ENCODE data around the gene B4GALT7.

Gene B4GALT7

GRCh38 chr5:177610770-177611445 lies 11.0 kb downstream of the B4GALT7 start:
- no peak overlapping the region for H3K23ac ChIP-seq (ENCODE audit: low read depth, low read length, poor library complexity)

GRCh38 chr5:177611446-177612214 lies 11.7 kb downstream of the B4GALT7 start:
- no peak overlapping the region for H3K4me2 ChIP-seq (ENCODE audit: insufficient read depth, low read length, poor library complexity, severe bottlenecking)
- H4K8ac ChIP-seq (ENCODE audit: low read depth, low read length): no peak overlapping the region
- H3K14ac ChIP-seq (ENCODE audit: low read length): no peak overlapping the region
- no peak overlapping the region for H2BK12ac ChIP-seq (ENCODE audit: low read length)
- H2BK15ac ChIP-seq (ENCODE audit: low read length): no peak overlapping the region
- H3K4me1 ChIP-seq (ENCODE audit: control insufficient read depth in 2 of 2, insufficient read depth in 1 of 2, low read depth in 1 of 2, low read length in 2 of 2): peaks cover 8 to 12% of the 10 kb centered on the region in 2 donors
- H3K79me1 ChIP-seq (ENCODE audit: low read depth, low read length): no peaks in the 10 kb centered on the region
- H2BK5ac ChIP-seq (ENCODE audit: low read length): no peak overlapping the region
- no peak overlapping the region for H3K27ac ChIP-seq (replicated peaks; ENCODE audit: low read length)
- H3K4me3 ChIP-seq (ENCODE audit: low read length in 2 of 2): peak overlapping the region in 1 of 2 donors; percentile 38
- no peaks in the 10 kb centered on the region for H3K27me3 ChIP-seq (ENCODE audit: control insufficient read depth in 3 of 3, insufficient read depth in 3 of 3, low read depth in 1 of 3, low read length in 3 of 3)
- WGBS, 2 donors (ENCODE audit: extremely low coverage in 2 of 2, insufficient read length in 2 of 2, insufficient replicate concordance in 1 of 2): no CpG with 5 or more reads among the region's 15 CpGs
- H3K36me3 ChIP-seq (replicated peaks in 1 of 2; ENCODE audit: control insufficient read depth in 2 of 2, insufficient read depth in 2 of 2, low read length in 2 of 2): peaks cover 14 to 66% of the 10 kb centered on the region in 2 donors
- H2AK5ac ChIP-seq (ENCODE audit: low read depth, low read length): no peak overlapping the region
- no peak overlapping the region for H2BK120ac ChIP-seq (ENCODE audit: low read depth, low read length)
- no peak overlapping the region for H2AFZ ChIP-seq (ENCODE audit: low read length)
- DNase-seq (ENCODE audit: low spot score): no peak
- no peak overlapping the region for H3K18ac ChIP-seq (ENCODE audit: low read length)
- H3K23ac ChIP-seq (ENCODE audit: low read depth, low read length, poor library complexity): peak overlapping the region; percentile 55
- peak overlapping the region; percentile 66 for H3K4ac ChIP-seq (ENCODE audit: low read length)
- no peak overlapping the region for H4K91ac ChIP-seq (ENCODE audit: low read depth, low read length, poor library complexity)
- H3K9me3 ChIP-seq (replicated peaks in 1 of 2; ENCODE audit: control insufficient read depth in 2 of 2, insufficient read depth in 1 of 2, low read depth in 1 of 2, low read length in 2 of 2): peaks cover 0 to 5% of the 10 kb centered on the region in 2 donors
- no peak overlapping the region for H3K9ac ChIP-seq (ENCODE audit: low read depth, low read length, poor library complexity)

More at GRCh38 chr5:177610770-177611445, 11.0 kb downstream of the B4GALT7 start:
- H3K36me3 ChIP-seq (replicated peaks in 1 of 2; ENCODE audit: control insufficient read depth in 2 of 2, insufficient read depth in 2 of 2, low read length in 2 of 2): peaks cover 17 to 61% of the 10 kb centered on the region in 2 donors
- no peak overlapping the region for H2BK120ac ChIP-seq (ENCODE audit: low read depth, low read length)
- H3K14ac ChIP-seq (ENCODE audit: low read length): no peak overlapping the region
- H3K4ac ChIP-seq (ENCODE audit: low read length): no peak overlapping the region
- H3K4me3 ChIP-seq (ENCODE audit: low read length in 2 of 2): peak overlapping the region in 1 of 2 donors; percentile 38
- H3K18ac ChIP-seq (ENCODE audit: low read length): no peak overlapping the region
- no peak overlapping the region for H2BK5ac ChIP-seq (ENCODE audit: low read length)
- peaks cover 8 to 12% of the 10 kb centered on the region in 2 donors for H3K4me1 ChIP-seq (ENCODE audit: control insufficient read depth in 2 of 2, insufficient read depth in 1 of 2, low read depth in 1 of 2, low read length in 2 of 2)
- no peak overlapping the region for H2BK12ac ChIP-seq (ENCODE audit: low read length)
- H3K9me3 ChIP-seq (replicated peaks in 1 of 2; ENCODE audit: control insufficient read depth in 2 of 2, insufficient read depth in 1 of 2, low read depth in 1 of 2, low read length in 2 of 2): peaks cover 0 to 5% of the 10 kb centered on the region in 2 donors
- no peak overlapping the region for H2AFZ ChIP-seq (ENCODE audit: low read length)
- no peak overlapping the region for H2AK5ac ChIP-seq (ENCODE audit: low read depth, low read length)
- no peak overlapping the region for H2BK15ac ChIP-seq (ENCODE audit: low read length)
- H3K27ac ChIP-seq (replicated peaks; ENCODE audit: low read length): no peak overlapping the region
- WGBS, 2 donors (ENCODE audit: extremely low coverage in 2 of 2, insufficient read length in 2 of 2, insufficient replicate concordance in 1 of 2): no CpG with 5 or more reads among the region's 4 CpGs
- H3K79me1 ChIP-seq (ENCODE audit: low read depth, low read length): no peaks in the 10 kb centered on the region
- DNase-seq (ENCODE audit: low spot score): no peak
- no peak overlapping the region for H4K8ac ChIP-seq (ENCODE audit: low read depth, low read length)
- no peak overlapping the region for H3K4me2 ChIP-seq (ENCODE audit: insufficient read depth, low read length, poor library complexity, severe bottlenecking)
- H3K27me3 ChIP-seq (ENCODE audit: control insufficient read depth in 3 of 3, insufficient read depth in 3 of 3, low read depth in 1 of 3, low read length in 3 of 3): no peaks in the 10 kb centered on the region
- no peak overlapping the region for H3K9ac ChIP-seq (ENCODE audit: low read depth, low read length, poor library complexity)
- H4K91ac ChIP-seq (ENCODE audit: low read depth, low read length, poor library complexity): no peak overlapping the region

- H2AFZ ChIP-seq (ENCODE audit: low read length): no peak overlapping the region
- no peak overlapping the region for H3K4me3 ChIP-seq (ENCODE audit: low read length in 2 of 2)
- no peak overlapping the region for H3K27ac ChIP-seq (replicated peaks; ENCODE audit: low read length)
- H3K27me3 ChIP-seq (ENCODE audit: control insufficient read depth in 3 of 3, insufficient read depth in 3 of 3, low read depth in 1 of 3, low read length in 3 of 3): no peaks in the 10 kb centered on the region
- peaks cover 0 to 5% of the 10 kb centered on the region in 2 donors for H3K9me3 ChIP-seq (replicated peaks in 1 of 2; ENCODE audit: control insufficient read depth in 2 of 2, insufficient read depth in 1 of 2, low read depth in 1 of 2, low read length in 2 of 2)
- H2BK5ac ChIP-seq (ENCODE audit: low read length): no peak overlapping the region
- H3K9ac ChIP-seq (ENCODE audit: low read depth, low read length, poor library complexity): no peak overlapping the region
- no peak overlapping the region for H2AK5ac ChIP-seq (ENCODE audit: low read depth, low read length)
- H2BK120ac ChIP-seq (ENCODE audit: low read depth, low read length): no peak overlapping the region
- H3K4me1 ChIP-seq (ENCODE audit: control insufficient read depth in 2 of 2, insufficient read depth in 1 of 2, low read depth in 1 of 2, low read length in 2 of 2): peaks cover 6 to 9% of the 10 kb centered on the region in 2 donors
- H3K4ac ChIP-seq (ENCODE audit: low read length): no peak overlapping the region
- no peak overlapping the region for H4K91ac ChIP-seq (ENCODE audit: low read depth, low read length, poor library complexity)
- no peak overlapping the region for H3K18ac ChIP-seq (ENCODE audit: low read length)
- H3K14ac ChIP-seq (ENCODE audit: low read length): no peak overlapping the region
- H4K8ac ChIP-seq (ENCODE audit: low read depth, low read length): no peak overlapping the region
- DNase-seq (ENCODE audit: low spot score): no peak
- no peaks in the 10 kb centered on the region for H3K79me1 ChIP-seq (ENCODE audit: low read depth, low read length)
- no peak overlapping the region for H3K23ac ChIP-seq (ENCODE audit: low read depth, low read length, poor library complexity)
- no peak overlapping the region for H3K4me2 ChIP-seq (ENCODE audit: insufficient read depth, low read length, poor library complexity, severe bottlenecking)
- no peak overlapping the region for H2BK12ac ChIP-seq (ENCODE audit: low read length)
- peaks cover 14 to 71% of the 10 kb centered on the region in 2 donors for H3K36me3 ChIP-seq (replicated peaks in 1 of 2; ENCODE audit: control insufficient read depth in 2 of 2, insufficient read depth in 2 of 2, low read length in 2 of 2)
- H2BK15ac ChIP-seq (ENCODE audit: low read length): no peak overlapping the region
- no CpG with 5 or more reads among the region's 6 CpGs for WGBS, 2 donors (ENCODE audit: extremely low coverage in 2 of 2, insufficient read length in 2 of 2, insufficient replicate concordance in 1 of 2)
Measured at GRCh38 chr5:177612215-177612673, 12.3 kb downstream of the B4GALT7 start.

GRCh38 chr5:177620560-177620959 lies 20.6 kb downstream of the B4GALT7 start:
- no peak overlapping the region for H3K9ac ChIP-seq (ENCODE audit: low read depth, low read length, poor library complexity)
- H2AFZ ChIP-seq (ENCODE audit: low read length): no peak overlapping the region
- no peak overlapping the region for H2AK5ac ChIP-seq (ENCODE audit: low read depth, low read length)
- no peak overlapping the region for H2BK12ac ChIP-seq (ENCODE audit: low read length)
- H3K4me2 ChIP-seq (ENCODE audit: insufficient read depth, low read length, poor library complexity, severe bottlenecking): no peak overlapping the region
- H3K4me3 ChIP-seq (ENCODE audit: low read length in 2 of 2): no peak overlapping the region
- H4K8ac ChIP-seq (ENCODE audit: low read depth, low read length): no peak overlapping the region
- no peak overlapping the region for H3K4ac ChIP-seq (ENCODE audit: low read length)
- H3K27ac ChIP-seq (replicated peaks; ENCODE audit: low read length): no peak overlapping the region
- peaks cover 2 to 5% of the 10 kb centered on the region in 2 donors for H3K9me3 ChIP-seq (replicated peaks in 1 of 2; ENCODE audit: control insufficient read depth in 2 of 2, insufficient read depth in 1 of 2, low read depth in 1 of 2, low read length in 2 of 2)
- no peak overlapping the region for H3K14ac ChIP-seq (ENCODE audit: low read length)
- H2BK5ac ChIP-seq (ENCODE audit: low read length): no peak overlapping the region
- H3K27me3 ChIP-seq (ENCODE audit: control insufficient read depth in 3 of 3, insufficient read depth in 3 of 3, low read depth in 1 of 3, low read length in 3 of 3): no peaks in the 10 kb centered on the region
- H3K36me3 ChIP-seq (replicated peaks in 1 of 2; ENCODE audit: control insufficient read depth in 2 of 2, insufficient read depth in 2 of 2, low read length in 2 of 2): peaks cover 10 to 81% of the 10 kb centered on the region in 2 donors
- no peak overlapping the region for H2BK15ac ChIP-seq (ENCODE audit: low read length)
- no peaks in the 10 kb centered on the region for H3K4me1 ChIP-seq (ENCODE audit: control insufficient read depth in 2 of 2, insufficient read depth in 1 of 2, low read depth in 1 of 2, low read length in 2 of 2)
- no peak for DNase-seq (ENCODE audit: low spot score)
- H3K18ac ChIP-seq (ENCODE audit: low read length): no peak overlapping the region
- H4K91ac ChIP-seq (ENCODE audit: low read depth, low read length, poor library complexity): no peak overlapping the region
- no peaks in the 10 kb centered on the region for H3K79me1 ChIP-seq (ENCODE audit: low read depth, low read length)
- H2BK120ac ChIP-seq (ENCODE audit: low read depth, low read length): no peak overlapping the region
- no CpG with 5 or more reads among the region's 2 CpGs for WGBS, 2 donors (ENCODE audit: extremely low coverage in 2 of 2, insufficient read length in 2 of 2, insufficient replicate concordance in 1 of 2)
- no peak overlapping the region for H3K23ac ChIP-seq (ENCODE audit: low read depth, low read length, poor library complexity)

Data from neuronal stem cell (in vitro differentiated cells).